GM11168 (cell line): Measurements from ENCODE around the gene ETV1.
"Not testable (repeated sequence)": the region's sequence is repeated elsewhere in the genome, so short reads cannot be mapped to it uniquely, and the experiment has no call there.

Experiments
- in situ Hi-C: fragments of 300-500 bp; cut with MboI; formaldehyde crosslinking; loops from one replicate; pipeline ENCODE4 v1.12.0; 2022; ENCODE audit warnings: low sequenced_read_pairs; ENCODE audit not compliant: unreplicated experiment

The ETV1 gene

DNA sequence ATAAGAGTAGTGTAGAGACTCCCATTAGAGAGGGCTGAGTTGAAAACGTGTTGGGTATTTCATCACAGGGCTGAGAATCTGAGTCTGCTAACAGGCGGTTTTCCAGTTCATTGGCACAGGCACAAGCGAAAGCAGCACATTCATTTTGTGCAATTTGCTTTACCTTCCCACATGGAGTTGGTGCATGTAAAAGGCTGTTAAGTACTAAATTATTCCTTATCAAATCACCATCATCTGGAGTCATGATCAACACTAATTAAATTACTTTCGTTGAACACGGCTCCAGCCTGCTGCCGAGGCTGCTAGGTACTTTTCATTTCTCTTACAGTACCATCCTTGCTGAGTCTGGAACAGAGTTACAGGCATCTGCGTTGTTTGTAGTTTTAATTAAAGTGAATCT, 43.8 kb downstream of the ETV1 start:
- in situ Hi-C loops: no loop called here

DNA sequence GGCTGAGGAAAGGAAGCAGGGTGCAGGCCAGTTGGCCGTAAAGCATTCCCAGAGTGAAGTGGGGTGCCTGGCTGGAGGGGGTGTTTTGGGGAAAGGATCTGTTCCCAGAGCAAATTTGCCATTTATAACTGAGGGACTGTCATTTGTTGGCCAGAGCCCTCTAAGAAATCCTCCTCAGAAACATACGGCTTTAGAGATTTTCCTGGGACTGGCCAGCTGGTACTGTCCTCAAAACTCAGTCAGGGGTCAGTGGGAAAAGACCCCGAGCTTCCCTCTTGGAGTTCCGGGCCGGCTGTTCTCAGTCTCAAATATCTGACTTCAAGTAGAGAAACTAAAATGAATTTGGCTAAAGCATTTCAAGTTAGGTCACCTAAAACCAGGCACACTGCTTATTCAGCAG, 55.9 kb downstream of the ETV1 start:
- in situ Hi-C loops: no loop called here

DNA sequence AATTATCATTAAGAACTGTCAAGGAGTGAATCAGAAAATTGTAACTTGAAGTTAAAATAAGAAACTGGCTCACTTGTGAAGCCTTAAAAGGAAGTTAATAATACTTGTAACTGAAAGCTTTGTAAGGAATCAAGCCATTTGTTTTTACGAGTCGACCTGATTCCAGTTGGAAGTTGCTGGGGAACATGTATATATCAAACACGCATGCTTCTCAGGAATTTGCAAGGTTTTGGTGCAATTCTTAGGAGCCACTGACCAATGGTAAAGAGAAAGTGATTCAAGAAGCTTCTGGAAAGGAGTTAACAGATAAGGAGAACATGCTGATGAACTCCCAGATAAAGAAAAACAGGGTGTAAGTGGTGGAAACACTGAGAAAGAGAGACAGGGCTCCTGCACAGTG, 56.4 kb downstream of the ETV1 start:
- in situ Hi-C loops: no loop called here

DNA sequence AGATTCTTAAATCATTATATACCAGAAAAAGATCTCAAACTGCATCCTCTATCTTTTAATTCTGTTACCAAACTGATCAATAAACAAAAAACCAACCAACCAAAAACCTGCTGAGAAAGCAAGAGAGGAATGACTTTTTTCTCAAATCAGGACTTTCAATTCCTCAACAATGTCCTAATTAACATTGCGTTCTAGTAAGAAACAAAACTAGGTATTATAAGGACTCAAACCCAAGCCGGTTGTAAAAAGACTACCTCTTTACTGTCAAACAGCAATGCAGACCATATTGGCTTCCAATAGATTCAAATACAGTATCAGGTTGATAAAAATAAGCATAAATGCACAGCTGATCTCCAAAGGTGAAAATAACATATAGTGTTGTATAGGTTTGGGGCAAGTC, 57.3 kb downstream of the ETV1 start:
- in situ Hi-C loops: no loop called here

DNA sequence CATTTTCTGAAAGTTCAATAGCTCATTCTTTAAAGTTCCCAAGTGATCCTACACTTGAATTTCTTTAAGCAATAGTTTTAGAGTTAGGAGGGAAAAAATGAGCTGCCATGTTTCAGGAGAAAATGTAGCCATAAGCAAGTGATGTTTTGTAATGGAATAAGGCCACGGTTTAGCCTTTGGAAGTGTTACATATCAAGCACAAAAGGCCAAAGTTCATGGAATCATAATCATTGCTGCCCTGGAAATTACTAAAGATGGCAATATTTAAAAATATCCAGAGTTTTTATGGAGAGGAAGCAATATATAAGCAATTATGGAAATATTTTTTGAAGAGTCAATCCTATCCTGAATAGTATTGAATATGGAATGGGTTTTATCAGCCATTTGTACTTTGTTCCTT, 68.4 kb downstream of the ETV1 start:
- in situ Hi-C loops: no loop called here

DNA sequence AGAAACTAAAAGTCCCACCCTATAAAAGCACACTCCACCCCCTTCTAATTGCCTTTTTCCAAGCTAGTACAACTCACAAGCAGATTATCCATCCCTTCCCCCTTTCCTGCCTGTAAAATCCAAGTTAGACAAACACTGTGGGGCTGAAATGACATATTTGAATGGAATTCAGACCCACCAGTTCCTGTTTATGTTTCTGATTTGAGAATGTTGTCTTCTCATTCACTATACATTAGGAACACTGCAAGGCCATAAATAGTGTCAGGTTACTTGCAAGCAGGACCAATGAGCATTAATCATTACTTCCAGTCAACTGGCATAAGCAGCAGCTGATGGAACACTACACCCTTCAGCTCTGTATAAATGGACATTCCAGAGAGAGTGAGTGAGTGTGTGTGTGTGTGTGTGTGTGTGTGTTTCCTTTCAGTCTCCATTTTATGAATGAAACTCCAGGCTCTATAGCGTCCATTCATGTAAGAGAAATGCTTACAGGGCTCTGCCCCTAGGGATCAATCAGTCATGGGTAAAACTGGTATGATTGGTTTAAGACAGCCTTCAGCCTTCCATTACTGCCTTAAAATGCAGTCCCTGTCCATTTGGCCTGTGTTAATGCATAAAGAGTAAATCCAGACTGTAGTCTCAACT, 69.3 kb downstream of the ETV1 start:
- in situ Hi-C loops: no loop called here

DNA sequence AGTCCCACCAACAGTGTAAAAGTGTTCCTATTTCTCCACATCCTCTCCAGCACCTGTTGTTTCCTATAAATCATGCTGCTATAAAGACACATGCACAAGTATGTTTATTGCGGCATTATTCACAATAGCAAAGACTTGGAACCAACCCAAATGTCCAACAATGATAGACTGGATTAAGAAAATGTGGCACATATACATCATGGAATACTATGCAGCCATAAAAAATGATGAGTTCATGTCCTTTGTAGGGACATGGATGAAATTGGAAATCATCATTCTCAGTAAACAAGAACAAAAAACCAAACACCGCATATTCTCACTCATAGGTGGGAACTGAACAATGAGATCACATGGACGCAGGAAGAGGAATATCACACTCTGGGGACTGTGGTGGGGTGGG, 71.1 kb downstream of the ETV1 start:
- in situ Hi-C loops: not testable (repeated sequence)

DNA sequence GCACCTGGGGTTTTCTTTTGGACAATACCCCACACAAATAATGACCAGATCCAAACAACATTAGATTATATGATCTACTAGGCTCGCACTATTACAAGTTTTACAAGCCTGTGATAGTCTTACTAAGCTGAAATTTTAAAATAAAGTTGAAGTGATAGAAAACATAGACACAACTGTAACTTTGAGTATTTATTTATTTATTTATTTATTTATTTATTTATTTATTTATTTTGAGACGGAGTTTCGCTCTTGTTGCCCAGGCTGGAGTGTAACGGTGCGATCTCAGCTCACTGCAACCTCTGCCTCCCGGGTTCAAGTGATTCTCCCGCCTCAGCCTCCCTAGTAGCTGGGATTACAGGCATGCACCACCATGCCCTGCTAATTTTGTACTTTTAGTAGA, 72.4 kb downstream of the ETV1 start:
- in situ Hi-C loops: not testable (repeated sequence)

DNA sequence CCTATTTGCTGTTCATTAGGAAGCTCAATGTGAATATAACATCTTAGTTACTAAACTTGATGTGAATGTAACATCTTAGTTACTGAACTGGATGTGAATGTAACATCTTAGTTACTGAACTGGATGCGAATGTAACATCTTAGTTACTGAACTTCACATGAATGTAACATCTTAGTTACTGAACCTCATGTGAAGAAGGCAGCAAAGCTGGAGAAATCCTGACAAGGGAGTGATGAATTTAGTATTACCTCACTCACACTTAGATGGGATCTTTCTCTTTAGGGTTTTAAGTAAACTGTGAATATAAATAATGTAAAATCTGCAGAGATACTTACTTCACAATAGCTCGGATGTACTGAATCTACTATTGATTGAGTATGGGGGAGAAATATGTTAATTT, 73.6 kb downstream of the ETV1 start:
- in situ Hi-C loops: no loop called here

DNA sequence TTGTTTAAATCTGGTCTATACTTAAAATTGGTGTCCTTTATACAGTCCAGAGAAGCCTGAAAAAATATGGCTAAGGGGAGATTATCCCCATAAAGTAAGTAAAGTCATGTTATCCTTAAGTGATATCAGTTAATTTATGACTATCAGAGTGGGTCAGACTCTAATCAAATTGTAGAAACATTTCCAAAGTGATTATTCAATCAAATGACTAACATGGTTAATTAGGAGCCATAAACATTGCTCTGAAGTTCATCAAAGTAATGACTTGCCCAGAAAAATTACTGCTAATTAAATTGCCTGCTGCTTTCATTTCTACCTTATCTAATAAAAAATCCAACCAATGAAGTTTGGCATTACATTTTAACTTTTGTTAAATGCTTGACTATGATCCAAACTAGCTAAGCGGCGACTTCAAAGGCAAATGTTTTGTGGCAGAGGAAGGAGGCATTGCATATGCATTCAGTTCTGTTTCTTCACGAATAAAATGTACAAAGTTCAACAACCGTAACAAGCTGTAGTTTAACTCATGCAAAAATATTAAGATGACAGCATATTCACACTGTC, 76.7 kb downstream of the ETV1 start:
- in situ Hi-C loops: no loop called here

DNA sequence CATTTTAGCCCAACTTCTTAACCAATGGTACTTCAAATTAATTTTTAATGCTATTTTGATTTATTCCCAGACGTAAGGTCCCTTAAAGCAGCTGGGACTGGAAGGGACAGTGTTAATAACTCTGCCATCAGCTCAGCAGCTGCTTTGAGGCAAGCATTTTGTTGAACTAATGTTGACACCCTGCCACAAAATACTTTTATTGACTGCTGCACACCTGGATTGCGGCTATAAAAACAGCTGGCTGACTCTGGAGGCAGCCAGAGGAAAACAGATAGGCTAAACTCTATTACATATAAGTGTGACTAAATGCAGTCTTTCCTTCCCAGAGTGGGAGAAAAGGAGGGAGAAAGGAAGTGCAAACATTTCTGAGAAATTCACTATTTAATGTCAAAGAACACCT, 77.6 kb downstream of the ETV1 start:
- in situ Hi-C loops: no loop called here

DNA sequence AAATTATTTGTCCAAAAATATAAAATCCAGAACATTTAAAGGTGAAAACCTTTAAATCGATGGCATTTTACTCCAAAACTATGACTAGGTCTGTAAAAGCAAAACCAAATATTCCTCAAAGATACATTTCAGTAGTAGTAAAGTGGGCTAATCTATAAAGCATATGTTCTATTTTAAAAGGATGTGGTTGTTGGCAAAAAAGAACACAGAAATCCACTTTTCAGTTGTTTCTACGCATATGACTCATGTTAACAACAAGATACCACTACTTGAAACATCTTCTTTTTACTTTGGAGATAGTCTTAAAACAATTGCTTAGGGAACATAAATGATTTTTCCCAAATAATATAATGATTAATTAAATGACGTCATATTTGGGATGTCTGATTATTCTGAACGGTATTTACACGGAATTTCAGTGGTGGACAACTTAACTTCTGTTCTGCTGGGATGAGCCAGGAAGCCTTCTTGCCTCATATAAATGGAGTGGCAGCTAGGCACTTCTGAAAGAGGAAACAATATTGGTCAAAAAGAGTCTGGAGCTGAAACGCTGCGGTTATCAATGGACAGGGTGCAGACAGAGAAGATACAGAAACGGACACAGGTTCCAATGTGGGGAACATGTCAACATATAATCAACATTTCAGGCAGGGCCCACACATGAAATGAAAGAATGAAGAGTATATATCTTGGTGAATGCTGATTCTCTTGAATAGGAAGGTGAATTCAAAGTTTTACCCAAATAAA, 78.5 kb downstream of the ETV1 start:
- in situ Hi-C loops: no loop called here

DNA sequence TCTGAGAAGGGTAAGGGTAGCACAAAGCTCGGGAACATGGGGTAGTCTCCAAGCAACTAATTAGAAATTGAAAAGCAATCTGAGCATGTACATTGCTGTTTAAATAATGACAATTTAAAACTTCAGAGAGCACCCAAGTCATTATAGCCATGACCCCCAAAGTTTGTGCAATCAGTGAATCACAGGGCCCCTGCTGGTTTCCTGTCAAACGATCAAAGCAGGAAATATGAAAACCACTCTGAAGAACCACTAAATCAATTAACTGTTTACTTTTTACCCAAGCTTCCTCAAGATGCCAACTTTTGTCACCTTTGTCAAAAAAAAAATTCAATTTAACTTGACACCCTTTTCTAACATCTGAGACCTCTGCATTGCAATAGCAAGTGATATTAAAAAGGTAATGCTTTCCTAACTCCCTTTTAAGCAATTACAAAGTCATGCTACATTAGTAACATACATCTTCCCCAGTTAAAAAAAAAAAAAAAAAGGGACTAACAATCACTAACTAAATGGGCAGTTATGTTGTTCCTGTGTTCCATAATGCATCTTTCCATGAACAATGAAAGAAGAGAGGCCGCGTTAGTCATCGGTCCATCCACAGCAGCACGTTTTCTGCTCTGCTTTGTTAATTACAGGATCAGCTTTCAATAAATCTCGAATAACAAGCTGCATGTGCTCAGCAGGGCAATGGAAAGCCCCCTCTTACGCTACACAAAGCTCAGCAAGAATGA, 80.6 kb downstream of the ETV1 start:
- in situ Hi-C loops: no loop called here

DNA sequence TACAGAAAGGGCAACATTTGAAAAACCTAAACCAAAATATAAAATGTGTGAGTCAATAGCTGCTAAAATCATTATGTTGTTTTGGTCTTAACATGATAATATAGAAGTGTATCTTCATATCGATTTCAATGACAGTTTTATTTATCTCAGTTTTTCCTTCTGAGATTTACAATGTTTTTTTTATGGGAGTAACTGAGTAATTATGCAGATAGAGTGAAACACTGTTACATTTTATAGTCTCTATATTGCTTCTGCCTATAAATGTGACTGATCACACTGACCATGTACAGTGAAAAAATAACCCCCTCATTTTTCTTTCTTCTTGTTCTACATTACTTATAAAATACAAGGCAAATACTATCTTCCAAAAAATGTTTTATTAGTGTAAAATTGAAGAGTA, 81.6 kb downstream of the ETV1 start:
- in situ Hi-C loops: no loop called here

DNA sequence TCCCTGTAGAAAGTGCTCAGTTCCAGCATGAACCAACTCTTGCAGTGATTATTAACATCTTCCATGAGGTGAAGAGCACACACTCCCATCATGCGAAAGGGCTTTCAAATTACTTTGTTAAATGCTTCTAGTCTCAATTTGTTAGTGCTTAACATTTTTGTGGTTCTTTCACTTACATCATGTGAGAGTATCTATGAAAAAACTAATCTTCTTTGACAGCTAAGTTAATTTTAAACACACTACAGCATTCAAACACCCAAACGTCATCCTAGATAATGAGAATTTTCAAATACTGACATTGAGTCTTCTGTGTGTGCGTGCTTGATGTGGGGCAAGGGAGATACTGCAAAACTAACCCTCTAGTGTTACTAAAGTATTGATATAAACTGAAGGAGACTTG, 84.8 kb downstream of the ETV1 start:
- in situ Hi-C loops: no loop called here

DNA sequence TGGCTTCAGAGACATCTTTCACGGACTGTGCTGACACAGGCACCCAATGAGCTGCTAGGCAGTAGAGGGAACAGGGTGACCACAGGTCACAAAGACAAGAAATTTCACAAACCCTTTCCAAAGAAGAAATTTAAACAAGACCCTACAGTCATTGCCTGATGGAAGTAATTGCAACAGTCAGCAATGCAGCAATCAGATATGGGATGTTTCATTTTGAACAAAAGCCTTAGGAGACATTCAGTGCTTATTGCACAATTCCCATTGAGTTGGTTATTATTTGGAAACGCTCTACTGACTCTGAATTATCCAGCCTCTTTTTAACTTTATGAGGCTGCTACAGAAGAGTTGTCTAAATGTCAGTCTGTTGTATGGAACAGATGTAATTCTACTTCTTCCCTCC, 85.5 kb downstream of the ETV1 start:
- in situ Hi-C loops: no loop called here

DNA sequence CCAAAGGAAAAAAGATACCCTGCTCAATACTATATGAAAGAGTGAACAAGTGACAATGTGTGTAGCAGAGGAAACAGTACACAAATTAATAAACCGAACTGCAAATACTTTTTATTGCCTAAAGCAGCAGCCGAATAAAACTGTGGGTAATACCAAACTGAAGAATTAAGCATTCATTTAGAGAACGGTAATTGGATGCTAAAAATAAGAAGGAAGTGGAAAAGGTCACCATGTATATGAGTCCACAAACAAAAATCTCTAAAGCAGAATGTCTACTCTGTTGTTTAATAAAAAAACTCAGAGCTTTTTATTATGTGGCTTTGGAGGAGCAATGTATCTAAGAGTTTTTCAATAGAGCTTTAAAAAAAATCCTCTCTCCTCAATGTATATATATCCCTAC, 87.9 kb downstream of the ETV1 start:
- in situ Hi-C loops: no loop called here

DNA sequence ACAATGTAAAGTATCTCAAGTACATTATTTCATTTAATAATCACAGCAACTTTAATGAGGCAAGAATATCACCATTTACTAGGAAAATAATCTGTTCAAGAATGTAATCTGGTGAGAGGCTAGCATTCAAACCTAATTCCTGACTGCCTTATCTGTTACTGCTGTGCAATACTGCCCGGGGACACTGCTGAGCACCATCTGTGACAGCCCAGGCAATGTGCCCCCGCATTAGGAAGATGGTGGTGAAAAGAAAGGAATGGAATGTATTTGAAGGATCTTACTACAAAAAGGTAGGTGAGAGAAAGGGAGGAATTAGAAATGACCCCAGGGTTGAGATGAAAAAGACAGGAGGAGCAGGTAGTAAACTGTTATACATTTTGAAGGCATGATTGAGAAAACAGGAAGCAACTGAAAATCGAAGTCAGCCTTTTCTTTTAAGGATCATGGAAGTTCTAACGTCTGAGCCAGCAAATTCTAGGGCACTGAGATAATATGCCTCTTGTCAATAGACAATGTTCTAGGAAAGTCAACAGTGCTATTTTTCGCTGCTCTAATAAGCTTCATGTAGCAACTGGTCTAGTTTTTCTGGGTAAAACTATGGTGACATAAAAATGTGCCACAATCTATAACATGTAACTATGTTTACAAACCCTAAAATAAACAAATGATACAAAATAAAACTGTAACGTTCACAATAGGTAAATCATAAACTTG, 90.4 kb downstream of the ETV1 start:
- in situ Hi-C loops: no loop called here

DNA sequence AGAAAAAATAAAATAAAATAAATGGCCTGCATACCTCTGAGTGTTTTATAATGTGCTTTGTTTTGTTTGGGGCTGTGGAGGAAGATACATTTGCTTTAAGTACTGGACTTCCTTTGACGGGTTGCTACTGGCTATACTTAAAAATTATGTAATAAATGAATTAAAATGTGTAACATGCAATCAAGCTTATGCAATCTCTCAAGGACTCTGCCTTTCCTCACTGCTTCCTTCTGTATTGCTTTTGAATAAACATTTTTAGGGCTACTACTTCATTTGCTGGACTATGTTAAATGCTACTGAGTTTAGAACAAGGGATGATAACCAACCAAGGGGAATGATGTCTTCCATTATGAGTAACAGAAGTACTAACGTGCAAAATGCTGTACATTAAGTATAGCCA, 91.6 kb downstream of the ETV1 start:
- in situ Hi-C loops: no loop called here

DNA sequence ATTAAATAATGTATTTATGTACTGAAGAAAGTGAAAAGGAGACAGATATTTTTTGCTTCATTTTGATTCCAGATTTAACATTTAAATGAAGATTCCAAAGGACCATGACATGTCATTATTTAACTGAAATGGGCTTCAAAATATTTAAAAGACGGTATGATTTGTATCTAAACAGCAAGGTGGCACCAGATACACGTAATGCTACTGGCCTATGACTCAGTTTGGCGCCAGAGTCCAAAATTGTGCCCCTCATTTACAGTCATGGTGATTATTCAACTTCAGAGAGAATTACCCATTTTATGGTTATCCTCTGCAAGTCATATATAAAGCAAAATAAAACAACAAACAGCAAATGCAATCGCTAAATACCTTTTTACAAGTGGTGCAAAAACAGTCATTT, 94.5 kb downstream of the ETV1 start:
- in situ Hi-C loops: no loop called here

DNA sequence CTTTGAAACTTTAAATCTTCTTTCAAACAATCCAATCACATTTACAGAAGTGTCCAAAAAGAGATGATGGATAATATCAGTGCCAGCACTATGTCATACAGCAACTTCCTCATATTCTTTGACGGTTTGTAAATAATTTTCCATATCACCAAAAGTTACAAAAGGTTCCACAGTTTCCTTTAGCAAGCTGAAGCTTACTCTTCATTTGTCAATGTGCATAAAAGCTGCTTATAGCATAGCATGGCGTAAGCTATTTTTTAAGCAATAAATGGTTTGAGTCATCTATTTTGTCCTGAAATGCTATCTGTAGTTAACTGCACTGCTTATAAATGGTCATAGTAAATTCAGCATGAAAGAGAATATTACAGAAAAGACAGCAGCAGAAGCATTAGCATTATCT, 95.1 kb downstream of the ETV1 start:
- in situ Hi-C loops: no loop called here
